ENCODE results near the gene SCRN2.

DNA sequence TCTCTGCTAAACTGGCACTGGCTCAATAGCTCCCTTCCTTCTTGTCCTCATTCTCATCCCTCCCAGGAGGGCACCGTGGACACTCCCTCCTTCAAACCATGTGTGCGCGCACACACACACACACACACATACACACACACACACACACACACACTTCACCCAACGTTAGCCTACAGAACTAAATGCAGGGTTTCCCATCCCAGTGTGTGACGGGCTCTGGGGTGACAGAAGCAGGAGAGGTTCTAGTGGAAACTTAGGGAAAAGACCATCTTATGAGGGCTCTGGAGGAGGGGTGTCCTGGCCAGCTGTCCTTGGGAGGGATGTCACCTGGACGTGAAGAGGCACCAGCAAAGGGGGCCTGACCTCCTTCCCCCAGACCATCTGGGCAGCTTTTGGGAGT, 39.2 kb downstream of the SCRN2 start:
- TF ChIP-seq CTCF (IDR thresholded peaks at IDR 0.05) (no peak), POLR2AphosphoS5 (IDR thresholded peaks at IDR 0.05) (no peak)
